Measurements from ENCODE around the gene SCNN1G. TPM values are rescaled to one million over a fixed set of nuclear protein-coding genes. Genes with fewer than 3 reads are reported as not detected.

SCNN1G gene
- total and polyA plus RNA-seq, 2 of the 13 experiments (the other 11 are each of a cell fraction or from before 2014, with no cell fraction given): not detected

- TF ChIP-seq SMAD1 (CRISPR knock-in tag; IDR thresholded peaks at IDR 0.05; ENCODE audit: borderline replicate concordance, low read depth) (peak; percentile 35; the same call in 1 of the 2 replicates), ONECUT2 (CRISPR knock-in tag; IDR thresholded peaks at IDR 0.05) (no peak), EZH2 (conservative IDR thresholded peaks at IDR 0.05; ENCODE audit: low read depth, low read length) (peak; percentile 90; the same call in 1 of the 2 replicates), NFE2L1 (CRISPR knock-in tag; IDR thresholded peaks at IDR 0.05; ENCODE audit: borderline replicate concordance) (0 out of 2 replicates have a peak, but pooled peaks have one; percentile 57), ZNF619 (CRISPR knock-in tag; IDR thresholded peaks at IDR 0.05) (peak; percentile 69; the same call in 1 of the 2 replicates), ATM (IDR thresholded peaks at IDR 0.05; ENCODE audit: borderline replicate concordance) (no peak), TAF1 (CRISPR knock-in tag; IDR thresholded peaks at IDR 0.05) (peak; percentile 29; the same call in 1 of the 2 replicates), SP5 (CRISPR knock-in tag; IDR thresholded peaks at IDR 0.05; ENCODE audit: borderline replicate concordance, low read depth) (no peak), ZNF609 (CRISPR knock-in tag; IDR thresholded peaks at IDR 0.05; ENCODE audit: borderline replicate concordance) (peak; percentile 12; the same call in 1 of the 2 replicates), HNRNPUL1 (IDR thresholded peaks at IDR 0.05; ENCODE audit: low read depth, low read length) (no peak), RARG (CRISPR knock-in tag; IDR thresholded peaks at IDR 0.05; ENCODE audit: low read depth) (no peak), IRF2 (CRISPR knock-in tag; IDR thresholded peaks at IDR 0.05) (no peak), ETV5 (CRISPR knock-in tag; IDR thresholded peaks at IDR 0.05; ENCODE audit: borderline replicate concordance) (no peak), ZBTB44 (CRISPR knock-in tag; IDR thresholded peaks at IDR 0.05) (no peak), NFE2 (CRISPR knock-in tag; IDR thresholded peaks at IDR 0.05) (no peak), HCFC1 (IDR thresholded peaks at IDR 0.05; ENCODE audit: low read depth, low read length) (no peak), SP4 (CRISPR knock-in tag; IDR thresholded peaks at IDR 0.05) (peak; percentile 5; the same call in 1 of the 2 replicates), SRY (CRISPR knock-in tag; IDR thresholded peaks at IDR 0.05) (0 out of 2 replicates have a peak, but pooled peaks have one; percentile 14)
- TF ChIP-seq, protein P1, sequence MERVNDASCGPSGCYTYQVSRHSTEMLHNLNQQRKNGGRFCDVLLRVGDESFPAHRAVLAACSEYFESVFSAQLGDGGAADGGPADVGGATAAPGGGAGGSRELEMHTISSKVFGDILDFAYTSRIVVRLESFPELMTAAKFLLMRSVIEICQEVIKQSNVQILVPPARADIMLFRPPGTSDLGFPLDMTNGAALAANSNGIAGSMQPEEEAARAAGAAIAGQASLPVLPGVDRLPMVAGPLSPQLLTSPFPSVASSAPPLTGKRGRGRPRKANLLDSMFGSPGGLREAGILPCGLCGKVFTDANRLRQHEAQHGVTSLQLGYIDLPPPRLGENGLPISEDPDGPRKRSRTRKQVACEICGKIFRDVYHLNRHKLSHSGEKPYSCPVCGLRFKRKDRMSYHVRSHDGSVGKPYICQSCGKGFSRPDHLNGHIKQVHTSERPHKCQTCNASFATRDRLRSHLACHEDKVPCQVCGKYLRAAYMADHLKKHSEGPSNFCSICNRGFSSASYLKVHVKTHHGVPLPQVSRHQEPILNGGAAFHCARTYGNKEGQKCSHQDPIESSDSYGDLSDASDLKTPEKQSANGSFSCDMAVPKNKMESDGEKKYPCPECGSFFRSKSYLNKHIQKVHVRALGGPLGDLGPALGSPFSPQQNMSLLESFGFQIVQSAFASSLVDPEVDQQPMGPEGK (CRISPR knock-in tag; IDR thresholded peaks at IDR 0.05): no peak
- TF ChIP-seq, protein P2, sequence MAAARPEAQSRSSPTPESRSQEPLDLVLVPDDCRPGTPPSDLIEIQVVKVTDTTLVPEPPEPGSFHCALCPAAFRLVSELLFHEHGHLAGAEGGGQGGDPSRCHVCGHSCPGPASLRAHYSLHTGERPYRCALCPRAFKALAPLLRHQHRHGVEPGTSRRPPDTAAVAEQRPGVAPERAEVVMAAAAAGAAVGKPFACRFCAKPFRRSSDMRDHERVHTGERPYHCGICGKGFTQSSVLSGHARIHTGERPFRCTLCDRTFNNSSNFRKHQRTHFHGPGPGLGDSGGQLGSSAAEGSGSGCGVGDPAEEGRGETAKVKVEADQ (CRISPR knock-in tag; IDR thresholded peaks at IDR 0.05; ENCODE audit: borderline replicate concordance): no peak
Measured at GRCh38 chr16:23182679-23183542, at the start of gene SCNN1G (continued).

Measured in HepG2 (cell line).